Measurements from ENCODE around the gene RASA3.
A peak's percentile ranks its signal among the peaks of the same experiment; 100 is the strongest.

The RASA3 gene

GRCh38 chr13:114148521-114148855, 16.1 kb upstream of the RASA3 start:
- Histone ChIP-seq H3K4me3 (replicated peaks; ENCODE audit: insufficient read depth, low read length) (no peak overlapping the region), H3K27me3 (ENCODE audit: insufficient read depth, poor library complexity, severe bottlenecking) (no peaks in the 10 kb centered on the region), H3K27ac (replicated peaks) (peak overlapping the region; percentile 34; the same call in 1 of the 2 replicates)
- peak in 1 of 2 experiments; percentile 80 for DNase-seq (ENCODE audit: low read depth in 1 of 2, low spot score in 1 of 2)
- no peak for TF ChIP-seq REST (IDR thresholded peaks at IDR 0.05; ENCODE audit: insufficient replicate concordance, low read depth)
- 0 out of 2 replicates have a peak, but pooled peaks have one; percentile 26 for TF ChIP-seq POLR2AphosphoS5 (IDR thresholded peaks at IDR 0.05; ENCODE audit: low read depth)
- TF ChIP-seq CTCF (IDR thresholded peaks at IDR 0.05; ENCODE audit: insufficient read depth, low read length): no peak
- no peak for TF ChIP-seq GABPA (IDR thresholded peaks at IDR 0.05; ENCODE audit: low read depth)

- Histone ChIP-seq H3K4me3 (replicated peaks; ENCODE audit: insufficient read depth, low read length) (no peak overlapping the region), H3K27ac (replicated peaks) (peak overlapping the region; percentile 34; the same call in 1 of the 2 replicates), H3K27me3 (ENCODE audit: insufficient read depth, poor library complexity, severe bottlenecking) (no peaks in the 10 kb centered on the region)
- no peak for DNase-seq (ENCODE audit: low read depth in 1 of 2, low spot score in 1 of 2)
- no peak for TF ChIP-seq CTCF (IDR thresholded peaks at IDR 0.05; ENCODE audit: insufficient read depth, low read length)
- no peak for TF ChIP-seq POLR2AphosphoS5 (IDR thresholded peaks at IDR 0.05; ENCODE audit: low read depth)
- TF ChIP-seq REST (IDR thresholded peaks at IDR 0.05; ENCODE audit: insufficient replicate concordance, low read depth): no peak
- TF ChIP-seq GABPA (IDR thresholded peaks at IDR 0.05; ENCODE audit: low read depth): no peak
- no peak for TF ChIP-seq SPI1 (IDR thresholded peaks at IDR 0.05; ENCODE audit: borderline replicate concordance, low read depth)
Observed at GRCh38 chr13:114147803-114148520, 15.5 kb upstream of the RASA3 start.

DNA sequence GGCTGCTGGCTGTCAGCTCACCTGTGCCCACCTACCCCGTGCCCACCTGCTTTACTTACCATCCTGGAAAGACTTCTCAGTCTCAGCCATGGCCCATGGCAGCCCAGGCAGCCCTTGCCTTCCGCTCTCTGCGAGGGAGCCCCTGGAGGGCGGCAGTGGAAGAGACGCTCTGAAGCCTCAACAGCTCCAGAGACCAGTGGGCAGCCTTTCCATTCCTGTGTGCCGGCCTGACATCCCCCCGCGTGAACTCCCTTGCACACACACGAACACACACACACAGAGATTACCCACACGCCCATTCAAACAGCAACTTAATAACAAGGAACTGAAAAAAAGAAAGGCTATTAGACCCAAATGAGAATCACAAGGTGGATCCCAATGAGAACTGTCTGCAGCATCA, 14.2 kb upstream of the RASA3 start:
- Histone ChIP-seq H3K27me3 (ENCODE audit: insufficient read depth, poor library complexity, severe bottlenecking) (no peaks in the 10 kb centered on the region), H3K27ac (replicated peaks) (no peak overlapping the region), H3K4me3 (replicated peaks; ENCODE audit: insufficient read depth, low read length) (no peak overlapping the region)
- DNase-seq (ENCODE audit: low read depth in 1 of 2, low spot score in 1 of 2): no peak
- TF ChIP-seq POLR2AphosphoS5 (IDR thresholded peaks at IDR 0.05; ENCODE audit: low read depth) (no peak), CTCF (IDR thresholded peaks at IDR 0.05; ENCODE audit: insufficient read depth, low read length) (no peak), REST (IDR thresholded peaks at IDR 0.05; ENCODE audit: insufficient replicate concordance, low read depth) (no peak), GABPA (IDR thresholded peaks at IDR 0.05; ENCODE audit: low read depth) (no peak)
